NOMO-1 (cell line): ENCODE measurements around the gene GCH1.
"Not testable (repeated sequence)": the region's sequence is repeated elsewhere in the genome, so short reads cannot be mapped to it uniquely, and the experiment has no call there.

ENCODE experiments used
- DNase-seq, 2 experiments: peaks; one replicate each; lab custom pipeline; 2025; ENCODE audit not compliant: unreplicated experiment in 2 of 2; lab: John Stamatoyannopoulos, UW

Gene GCH1

GRCh38 chr14:54875648-54876047 is 27.0 kb downstream of the GCH1 start:
- not testable (repeated sequence) for DNase-seq

- not testable (repeated sequence) for DNase-seq
Measured at GRCh38 chr14:54870154-54871090, 32.2 kb downstream of the GCH1 start.

- DNase-seq = no peak
Measured at GRCh38 chr14:54867011-54867410, 35.6 kb downstream of the GCH1 start.

DNA sequence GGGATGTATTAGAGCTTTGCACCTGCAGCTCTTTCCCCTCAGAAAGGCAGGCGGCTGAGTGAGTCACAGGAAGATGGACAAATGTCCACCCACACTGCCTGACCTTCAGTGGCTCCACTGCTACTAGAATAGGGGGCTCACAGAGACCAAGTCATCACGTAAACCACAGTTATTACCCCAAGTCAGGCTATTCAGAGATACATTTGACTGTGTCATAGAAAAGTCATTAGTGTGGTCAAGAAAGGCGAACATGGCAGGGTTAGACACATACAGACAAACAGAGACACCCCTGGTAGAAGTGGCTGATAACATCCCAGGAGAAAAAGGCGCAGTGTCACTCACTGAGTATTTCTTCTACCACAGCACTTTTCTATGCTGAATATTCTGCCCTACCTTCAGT is 36.0 kb downstream of the GCH1 start:
- DNase-seq = no peak

DNA sequence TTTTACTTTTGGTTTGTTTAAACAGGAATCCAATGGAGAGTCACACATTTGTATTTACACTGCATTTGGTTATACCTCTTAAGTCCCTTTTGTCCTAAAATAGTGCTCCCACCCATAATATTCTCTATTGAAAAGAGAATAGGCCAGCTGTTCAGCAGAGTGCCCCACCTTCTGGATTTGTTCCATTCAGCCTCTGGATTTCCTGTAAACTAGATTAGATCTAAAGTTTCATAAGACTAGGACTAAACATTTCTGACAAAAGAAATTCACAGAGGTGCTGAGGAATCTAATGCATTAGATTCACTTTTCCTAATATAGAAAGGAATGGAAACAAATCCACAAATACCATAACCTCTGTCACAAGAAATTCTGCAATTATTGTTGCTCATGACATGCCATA is 38.1 kb downstream of the GCH1 start:
- DNase-seq = no peak

GRCh38 chr14:54857830-54858269 is 44.8 kb downstream of the GCH1 start:
- DNase-seq = peak; percentile 73 to 97

DNA sequence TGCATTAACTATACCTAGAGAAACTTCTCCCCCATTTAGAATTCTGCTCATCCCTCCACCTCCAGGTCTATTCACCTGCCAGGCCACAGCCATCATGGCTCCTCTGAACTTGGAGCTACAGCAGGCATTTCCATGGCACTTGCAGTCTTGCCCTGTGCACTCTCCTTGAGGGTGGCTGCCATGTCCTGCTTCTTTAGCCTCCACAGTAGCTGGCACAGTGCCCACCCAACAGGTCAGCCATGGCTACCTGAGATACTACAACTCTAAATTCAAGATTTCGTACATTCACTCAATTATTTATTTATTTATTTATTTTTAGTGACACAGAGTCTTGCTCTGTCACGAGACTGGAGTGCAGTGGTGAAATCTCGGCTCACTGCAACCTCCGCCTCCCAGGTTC is 46.5 kb downstream of the GCH1 start:
- no peak for DNase-seq

- DNase-seq = no peak
Measured at GRCh38 chr14:54854181-54854580, 48.4 kb downstream of the GCH1 start.

GRCh38 chr14:54853339-54853738 is 49.3 kb downstream of the GCH1 start:
- no peak for DNase-seq

DNA sequence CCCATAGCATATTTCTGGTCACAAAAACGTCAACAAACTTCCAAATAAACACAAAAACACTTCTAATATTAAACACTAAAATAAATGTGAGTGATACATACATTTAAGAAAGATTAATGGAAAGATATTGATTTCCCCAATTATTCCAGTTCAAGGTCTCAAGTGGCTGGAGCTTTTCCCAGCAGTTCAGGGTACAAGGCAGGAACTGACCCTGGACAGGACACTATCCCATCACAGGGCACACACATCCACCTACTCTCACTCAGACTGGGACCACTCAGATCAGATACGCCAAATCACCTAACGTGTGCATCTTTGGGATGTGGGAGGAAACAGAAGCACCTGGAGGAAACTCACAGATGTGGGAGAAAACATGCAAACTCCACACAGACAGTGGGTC is 50.4 kb downstream of the GCH1 start:
- DNase-seq = no peak

- no peak for DNase-seq
Measured at GRCh38 chr14:54848910-54849309, 53.7 kb downstream of the GCH1 start.

GRCh38 chr14:54845641-54846040 is 57.0 kb downstream of the GCH1 start:
- DNase-seq = no peak

DNA sequence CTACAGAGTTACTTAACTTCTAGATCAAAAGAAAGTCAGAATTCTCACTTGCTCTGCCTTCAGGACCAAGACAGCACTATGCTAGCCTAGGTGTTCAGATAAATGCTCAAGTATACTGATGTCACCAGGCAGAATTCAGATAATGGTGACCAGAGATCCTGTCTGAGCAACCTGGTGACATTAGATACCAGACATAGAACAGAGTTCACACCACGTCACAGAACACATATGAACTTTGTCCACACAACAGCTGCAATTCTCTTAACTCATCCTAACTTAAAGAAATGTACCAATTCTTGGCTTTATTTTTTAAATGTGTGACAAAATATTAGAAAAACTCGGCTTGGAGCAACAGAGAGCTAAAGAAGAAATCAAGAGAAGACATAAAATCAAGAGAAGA is 58.1 kb downstream of the GCH1 start:
- no peak for DNase-seq

DNA sequence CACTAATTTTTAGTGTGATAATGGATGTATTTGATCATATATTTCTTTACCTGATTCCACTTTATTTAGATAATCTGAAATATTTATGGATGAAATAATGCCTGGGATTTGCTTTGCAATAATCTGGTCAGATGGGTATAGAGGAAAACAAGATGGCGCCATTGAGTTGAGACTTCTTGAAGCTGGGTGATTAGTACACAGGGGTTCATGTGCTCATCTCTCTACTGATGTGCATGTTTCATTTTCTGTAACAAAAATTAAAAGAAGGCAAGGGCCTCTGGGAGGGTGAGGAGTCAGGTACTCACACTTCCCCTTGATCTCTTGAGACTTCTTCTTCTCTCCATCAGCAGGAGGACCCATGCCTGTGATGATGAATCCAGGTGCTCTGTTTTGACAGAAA is 61.8 kb downstream of the GCH1 start:
- no peak for DNase-seq

DNA sequence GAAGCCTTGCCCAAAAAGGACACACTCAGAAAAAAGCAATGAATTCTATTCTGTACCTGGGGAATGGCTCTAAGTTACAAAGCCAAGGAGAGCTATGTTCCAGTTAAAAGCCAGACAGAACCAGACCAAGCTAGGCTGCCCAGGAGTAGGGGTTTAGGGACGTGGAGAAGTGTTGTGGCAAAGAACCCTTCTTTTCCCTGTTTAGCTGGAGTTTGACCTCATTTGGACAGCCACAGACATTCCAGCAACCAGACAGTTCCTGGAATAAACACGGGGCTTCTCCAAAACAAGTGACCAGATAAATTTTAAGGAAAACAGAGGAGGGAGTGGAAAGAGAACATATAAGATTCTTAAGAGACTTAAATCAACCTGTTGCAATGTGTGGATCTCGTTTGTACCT is 62.3 kb downstream of the GCH1 start:
- no peak for DNase-seq

- DNase-seq = no peak
Measured at GRCh38 chr14:54839701-54840119, 62.9 kb downstream of the GCH1 start.

DNA sequence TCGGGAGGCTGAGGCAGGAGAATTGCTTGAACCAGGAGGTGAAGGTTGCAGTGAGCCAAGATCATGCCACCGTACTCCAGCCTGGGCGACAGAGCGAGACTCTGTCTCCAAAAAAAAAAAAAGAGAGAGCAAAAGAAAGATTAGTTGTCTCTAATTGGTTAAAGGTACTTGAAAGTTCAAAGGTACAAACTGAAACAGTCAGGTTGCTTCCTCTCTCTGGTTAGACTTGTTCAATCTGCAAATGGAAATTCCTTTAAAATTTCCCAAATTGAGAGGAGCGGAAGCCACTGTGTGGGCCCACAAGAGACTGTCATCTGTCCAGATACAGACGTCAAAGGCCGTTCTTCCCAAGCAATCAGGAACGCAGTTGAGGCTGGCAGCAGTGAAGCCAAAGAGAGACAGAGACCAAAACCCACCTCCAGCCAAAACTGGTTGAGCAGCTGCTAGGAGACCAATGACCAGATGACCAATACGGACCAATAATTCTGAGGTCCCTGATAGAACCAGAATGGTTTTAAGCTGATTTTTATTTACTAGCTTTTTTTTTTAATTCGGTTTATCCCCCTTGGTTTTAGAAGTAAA is 63.6 kb downstream of the GCH1 start:
- no peak for DNase-seq

GRCh38 chr14:54837508-54838149 is 65.0 kb downstream of the GCH1 start:
- DNase-seq = no peak

DNA sequence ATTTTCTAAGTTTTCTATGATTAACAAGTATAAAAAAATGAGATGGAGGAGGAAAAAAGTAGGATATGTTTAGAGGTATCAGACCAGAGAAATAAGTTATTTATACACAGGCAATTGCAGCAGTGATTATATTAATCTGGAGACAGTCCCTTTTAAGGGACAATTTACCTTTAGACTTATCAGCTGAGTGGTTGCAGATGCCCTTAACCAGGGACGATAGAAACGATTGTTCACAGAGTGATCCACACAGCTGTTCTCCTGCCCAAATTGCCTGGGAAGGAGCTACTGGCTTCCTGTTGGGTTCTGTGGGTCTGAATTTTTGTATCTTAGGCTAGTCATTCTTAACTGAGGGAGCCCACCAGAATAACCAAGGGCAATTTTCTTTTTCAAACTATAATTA is 66.4 kb downstream of the GCH1 start:
- no peak for DNase-seq

GRCh38 chr14:54834727-54835126 is 67.9 kb downstream of the GCH1 start:
- no peak for DNase-seq

DNA sequence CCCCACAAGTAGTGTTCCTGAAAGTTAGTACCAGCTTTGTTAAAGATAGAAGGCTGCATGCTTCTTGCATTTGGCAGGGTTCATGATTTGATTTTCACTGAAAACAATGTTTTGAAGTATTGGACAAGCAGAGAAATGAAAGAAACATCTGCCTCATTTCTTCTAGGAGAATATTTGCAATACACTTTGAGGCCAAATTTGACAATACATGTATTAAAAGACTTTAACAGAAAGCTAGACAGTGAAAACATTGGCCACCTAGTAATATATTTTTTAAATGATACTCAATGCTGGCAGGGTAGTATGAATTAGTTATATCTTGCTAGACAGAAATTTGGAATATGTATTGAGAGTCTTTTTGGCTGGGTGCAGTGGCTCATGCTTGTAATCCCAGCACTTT is 68.5 kb downstream of the GCH1 start:
- DNase-seq = no peak

DNA sequence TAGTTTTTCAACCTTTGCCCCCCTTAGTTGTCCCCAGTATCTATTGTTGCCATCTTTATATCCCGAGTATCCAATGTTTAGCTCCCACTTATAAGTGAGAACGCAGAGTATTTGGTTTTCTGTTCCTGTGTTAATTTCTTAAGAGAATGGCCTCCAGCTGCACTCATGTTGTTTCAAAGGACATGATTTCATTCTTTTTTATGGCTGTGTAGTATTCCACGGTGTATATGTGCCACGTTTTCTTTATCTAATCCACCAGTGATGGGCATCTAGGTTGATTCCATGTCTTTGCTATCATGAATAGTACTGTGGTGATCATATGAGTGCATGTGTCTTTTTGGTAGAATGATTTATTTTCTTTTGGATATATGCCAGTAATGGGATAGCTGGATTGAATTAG is 72.0 kb downstream of the GCH1 start:
- no peak for DNase-seq
